Stimulated activated naive CD8-positive, alpha-beta T cell treated with anti-CD3 and anti-CD28 coated beads, Interleukin-15, amount 100 ng/mL, for 72 hours (primary cell): ENCODE measurements around the gene BID.

Experiments used
- ATAC-seq: fragments of 150-1000 bp; cut with Tn5 transposase; 2 replicates; pipeline ENCODE4 v1.10.0; 2021; ENCODE audit warnings: mild to moderate bottlenecking, moderate library complexity
- DNase-seq, 2 donors: peaks; one replicate each; pipeline ENCODE4 v3.0.0; 2021 to 2022
- H3K27ac Mint-ChIP-seq, 2 donors: one replicate each; pipeline ENCODE4 v1.8.0; 2022; ENCODE audit warnings: mild to moderate bottlenecking in 2 of 2, mixed read lengths in 2 of 2, moderate library complexity in 2 of 2
- H3K27me3 Mint-ChIP-seq: one replicate; pipeline ENCODE4 v1.8.0; 2022; ENCODE audit warnings: mixed read lengths
- H3K4me1 Mint-ChIP-seq: one replicate; pipeline ENCODE4 v1.8.0; 2022; ENCODE audit warnings: mild to moderate bottlenecking, mixed read lengths
- H3K4me3 Mint-ChIP-seq, 2 donors: one replicate each; pipeline ENCODE4 v1.8.0; 2022; ENCODE audit warnings: mild to moderate bottlenecking in 2 of 2, mixed read lengths in 2 of 2, moderate library complexity in 1 of 2
- H3K9me3 Mint-ChIP-seq, 2 donors: one replicate each; pipeline ENCODE4 v1.8.0; 2022; ENCODE audit warnings: mixed read lengths in 2 of 2

The BID gene

GRCh38 chr22:17725500-17725796, 48.8 kb downstream of the BID start:
- DNase-seq (no peak), ATAC-seq (no peak)
- Mint-ChIP-seq H3K27ac (peak overlapping the region in 1 of 2 donors; percentile 43), H3K4me1 (peaks cover 11% of the 10 kb centered on the region), H3K9me3 (no peaks in the 10 kb centered on the region), H3K27me3 (no peaks in the 10 kb centered on the region), H3K4me3 (no peak overlapping the region)

GRCh38 chr22:17724678-17725499, 49.4 kb downstream of the BID start:
- no peaks in the 10 kb centered on the region for H3K27me3 Mint-ChIP-seq
- ATAC-seq (no peak), DNase-seq (no peak)
- H3K4me3 Mint-ChIP-seq = no peak overlapping the region
- peak overlapping the region in 1 of 2 donors; percentile 43 for H3K27ac Mint-ChIP-seq
- peaks cover 11% of the 10 kb centered on the region for H3K4me1 Mint-ChIP-seq
- H3K9me3 Mint-ChIP-seq = no peaks in the 10 kb centered on the region

GRCh38 chr22:17724241-17724640, 50.0 kb downstream of the BID start:
- no peak overlapping the region for H3K4me3 Mint-ChIP-seq
- ATAC-seq = no peak
- peaks cover 11% of the 10 kb centered on the region for H3K4me1 Mint-ChIP-seq
- H3K27me3 Mint-ChIP-seq = no peaks in the 10 kb centered on the region
- H3K9me3 Mint-ChIP-seq = no peaks in the 10 kb centered on the region
- no peak overlapping the region for H3K27ac Mint-ChIP-seq
- DNase-seq = no peak

- Mint-ChIP-seq H3K9me3 (no peaks in the 10 kb centered on the region), H3K27me3 (no peaks in the 10 kb centered on the region), H3K4me1 (peaks cover 15% of the 10 kb centered on the region), H3K4me3 (no peak overlapping the region), H3K27ac (no peak overlapping the region)
- no peak for DNase-seq
- no peak for ATAC-seq
Observed at GRCh38 chr22:17719911-17720310, 54.4 kb downstream of the BID start.

GRCh38 chr22:17717708-17718107, 56.6 kb downstream of the BID start:
- no peak for DNase-seq
- no peak for ATAC-seq
- H3K9me3 Mint-ChIP-seq = no peaks in the 10 kb centered on the region
- H3K27me3 Mint-ChIP-seq = no peaks in the 10 kb centered on the region
- H3K4me3 Mint-ChIP-seq = no peak overlapping the region
- peak overlapping the region in 1 of 2 donors; percentile 21 for H3K27ac Mint-ChIP-seq
- peaks cover 15% of the 10 kb centered on the region for H3K4me1 Mint-ChIP-seq

- H3K27me3 Mint-ChIP-seq = no peaks in the 10 kb centered on the region
- no peaks in the 10 kb centered on the region for H3K9me3 Mint-ChIP-seq
- H3K4me1 Mint-ChIP-seq = peaks cover 15% of the 10 kb centered on the region
- ATAC-seq (no peak), DNase-seq (no peak)
- H3K4me3 Mint-ChIP-seq = no peak overlapping the region
- H3K27ac Mint-ChIP-seq = no peak overlapping the region
Observed at GRCh38 chr22:17716529-17716928, 57.7 kb downstream of the BID start.

- no peak overlapping the region for H3K4me3 Mint-ChIP-seq
- no peaks in the 10 kb centered on the region for H3K9me3 Mint-ChIP-seq
- no peak for DNase-seq
- peaks cover 15% of the 10 kb centered on the region for H3K4me1 Mint-ChIP-seq
- no peaks in the 10 kb centered on the region for H3K27me3 Mint-ChIP-seq
- ATAC-seq = no peak
- H3K27ac Mint-ChIP-seq = no peak overlapping the region
Observed at GRCh38 chr22:17712441-17712840, 61.8 kb downstream of the BID start.

- no peak overlapping the region for H3K27ac Mint-ChIP-seq
- DNase-seq (no peak), ATAC-seq (no peak)
- H3K4me1 Mint-ChIP-seq = peaks cover 20% of the 10 kb centered on the region
- no peaks in the 10 kb centered on the region for H3K27me3 Mint-ChIP-seq
- H3K4me3 Mint-ChIP-seq = no peak overlapping the region
- no peaks in the 10 kb centered on the region for H3K9me3 Mint-ChIP-seq
Observed at GRCh38 chr22:17710023-17710422, 64.2 kb downstream of the BID start.

- Mint-ChIP-seq H3K4me1 (peaks cover 20% of the 10 kb centered on the region), H3K27ac (no peak overlapping the region), H3K27me3 (no peaks in the 10 kb centered on the region), H3K9me3 (no peaks in the 10 kb centered on the region), H3K4me3 (no peak overlapping the region)
- DNase-seq (no peak), ATAC-seq (no peak)
Observed at GRCh38 chr22:17707526-17707925, 66.7 kb downstream of the BID start.

GRCh38 chr22:17706947-17707346, 67.3 kb downstream of the BID start:
- Mint-ChIP-seq H3K27me3 (no peaks in the 10 kb centered on the region), H3K4me1 (peaks cover 20% of the 10 kb centered on the region), H3K27ac (peak overlapping the region in 1 of 2 donors; percentile 89), H3K4me3 (peak overlapping the region in 1 of 2 donors; percentile 72), H3K9me3 (no peaks in the 10 kb centered on the region)
- ATAC-seq = no peak
- DNase-seq = no peak

- H3K9me3 Mint-ChIP-seq = no peaks in the 10 kb centered on the region
- ATAC-seq (peak; percentile 93), DNase-seq (peak in 1 of 2 donors; percentile 42)
- H3K27ac Mint-ChIP-seq = peak overlapping the region; percentile 86 to 89
- H3K27me3 Mint-ChIP-seq = no peaks in the 10 kb centered on the region
- H3K4me1 Mint-ChIP-seq = peaks cover 20% of the 10 kb centered on the region
- H3K4me3 Mint-ChIP-seq = peak overlapping the region; percentile 45 to 72
Observed at GRCh38 chr22:17705951-17706900, 68.0 kb downstream of the BID start.

- ATAC-seq = no peak
- DNase-seq = no peak
- H3K4me1 Mint-ChIP-seq = peaks cover 20% of the 10 kb centered on the region
- H3K27me3 Mint-ChIP-seq = no peaks in the 10 kb centered on the region
- H3K27ac Mint-ChIP-seq = no peak overlapping the region
- H3K4me3 Mint-ChIP-seq = peak overlapping the region in 1 of 2 donors; percentile 72
- no peaks in the 10 kb centered on the region for H3K9me3 Mint-ChIP-seq
Observed at GRCh38 chr22:17705546-17705945, 68.7 kb downstream of the BID start.

- no peak for DNase-seq
- no peak overlapping the region for H3K27ac Mint-ChIP-seq
- no peaks in the 10 kb centered on the region for H3K9me3 Mint-ChIP-seq
- ATAC-seq = no peak
- peaks cover 22% of the 10 kb centered on the region for H3K4me1 Mint-ChIP-seq
- no peak overlapping the region for H3K4me3 Mint-ChIP-seq
- H3K27me3 Mint-ChIP-seq = no peaks in the 10 kb centered on the region
Observed at GRCh38 chr22:17703811-17704210, 70.5 kb downstream of the BID start.

GRCh38 chr22:17700778-17701177, 73.5 kb downstream of the BID start:
- no peaks in the 10 kb centered on the region for H3K27me3 Mint-ChIP-seq
- ATAC-seq = no peak
- H3K4me1 Mint-ChIP-seq = peaks cover 13% of the 10 kb centered on the region
- H3K9me3 Mint-ChIP-seq = no peaks in the 10 kb centered on the region
- H3K27ac Mint-ChIP-seq = no peak overlapping the region
- DNase-seq = no peak
- no peak overlapping the region for H3K4me3 Mint-ChIP-seq

- Mint-ChIP-seq H3K27me3 (no peaks in the 10 kb centered on the region), H3K4me3 (no peak overlapping the region), H3K9me3 (no peaks in the 10 kb centered on the region), H3K4me1 (peaks cover 9% of the 10 kb centered on the region), H3K27ac (peak overlapping the region in 1 of 2 donors; percentile 89)
- no peak for ATAC-seq
- DNase-seq = no peak
Observed at GRCh38 chr22:17699696-17700340, 74.5 kb downstream of the BID start.

GRCh38 chr22:17698948-17699347, 75.3 kb downstream of the BID start:
- ATAC-seq (no peak), DNase-seq (no peak)
- Mint-ChIP-seq H3K4me3 (no peak overlapping the region), H3K27me3 (no peaks in the 10 kb centered on the region), H3K4me1 (peaks cover 11% of the 10 kb centered on the region), H3K9me3 (no peaks in the 10 kb centered on the region), H3K27ac (peak overlapping the region in 1 of 2 donors; percentile 89)
